Natural killer cell (primary cell): ENCODE measurements around the gene MEF2A. TPM values are rescaled to one million over a fixed set of nuclear protein-coding genes. Genes with fewer than 3 reads are reported as not detected.

ENCODE experiments used
- ATAC-seq, 3 donors: fragments of 150-1000 bp in 2 of 3; fragments of 200-7000 bp in 1 of 3; cut with Tn5 transposase; 1 replicate in 1 of 3; 2 replicates in 2 of 3; pipeline ENCODE4 v1.10.0; 2021; ENCODE audit warnings: mild to moderate bottlenecking in 2 of 3, moderate library complexity in 2 of 3
- DNase-seq, 2 donors: peaks; one replicate each; pipeline versions ENCODE4 v3.0.0 to v3.0.0-alpha.2; 2013 to 2021; ENCODE audit warnings: mixed read lengths in 1 of 2
- H3K27ac ChIP-seq: one replicate; pipeline ENCODE4 v1.5.1; 2013; ENCODE audit warnings: mild to moderate bottlenecking, low read length
- H3K27me3 ChIP-seq: one replicate; pipeline ENCODE4 v1.6.1; 2013; ENCODE audit warnings: low read length; ENCODE audit not compliant: control insufficient read depth, insufficient read depth
- H3K36me3 ChIP-seq: one replicate; pipeline ENCODE4 v1.6.1; 2013; ENCODE audit warnings: low read length; ENCODE audit not compliant: control insufficient read depth, insufficient read depth
- H3K4me1 ChIP-seq: one replicate; pipeline ENCODE4 v1.6.1; 2013; ENCODE audit warnings: low read length; ENCODE audit not compliant: control insufficient read depth, insufficient read depth
- H3K4me3 ChIP-seq: one replicate; pipeline ENCODE4 v1.5.1; 2013; ENCODE audit warnings: low read length
- H3K9me3 ChIP-seq: one replicate; pipeline ENCODE4 v1.6.1; 2013; ENCODE audit warnings: low read length; ENCODE audit not compliant: control insufficient read depth, insufficient read depth
- H3K27ac Mint-ChIP-seq, 2 donors: one replicate each; pipeline ENCODE4 v1.8.0; 2022; ENCODE audit warnings: mild to moderate bottlenecking in 2 of 2, mixed read lengths in 2 of 2, moderate library complexity in 1 of 2
- H3K27me3 Mint-ChIP-seq, 2 donors: one replicate each; pipeline ENCODE4 v1.8.0; 2022; ENCODE audit warnings: low read depth in 2 of 2, mixed read lengths in 2 of 2
- H3K36me3 Mint-ChIP-seq: one replicate; pipeline ENCODE4 v1.8.0; 2022; ENCODE audit warnings: mixed read lengths
- H3K4me1 Mint-ChIP-seq, 2 donors: one replicate each; pipeline ENCODE4 v1.8.0; 2022; ENCODE audit warnings: mixed read lengths in 2 of 2
- H3K4me3 Mint-ChIP-seq: one replicate; pipeline ENCODE4 v1.8.0; 2022; ENCODE audit warnings: mild to moderate bottlenecking, moderate library complexity, mixed read lengths
- H3K9me3 Mint-ChIP-seq, 2 donors: one replicate each; pipeline ENCODE4 v1.8.0; 2022; ENCODE audit warnings: mixed read lengths in 2 of 2
- WGBS: methylation state at CpG from one replicate; pipeline ENCODE4 v1.1.7; 2013; ENCODE audit warnings: missing lambda C conversion rate; ENCODE audit not compliant: insufficient coverage; 5-methylcytosine and 5-hydroxymethylcytosine counted together
- intact Hi-C: fragments of 100-400 bp; cut with micrococcal nuclease; formaldehyde crosslinking; loops from one replicate; pipeline ENCODE4 v1.14.2; 2022
- total RNA-seq, 4 donors: library from RNA; stranded (reverse); fragments of 120-200 nt in 1 of 4; gene quantifications; one replicate each; pipeline versions ENCODE4 v1.2.3 to v1.2.4, GENCODE V29; 2013 to 2022
- TF ChIP-seq, protein P1 (sequence below): fragments of 200-600 bp; IDR thresholded peaks from one replicate; pipeline ENCODE4 v1.8.0; 2022; ENCODE audit warnings: antibody characterized with exemption

Gene MEF2A
- total RNA-seq, 3 donors from 2014 or later (not counting 1 experiment from before 2014, with no cell fraction given) = 31.1 to 33.9 (median 33.6) TPM

DNA sequence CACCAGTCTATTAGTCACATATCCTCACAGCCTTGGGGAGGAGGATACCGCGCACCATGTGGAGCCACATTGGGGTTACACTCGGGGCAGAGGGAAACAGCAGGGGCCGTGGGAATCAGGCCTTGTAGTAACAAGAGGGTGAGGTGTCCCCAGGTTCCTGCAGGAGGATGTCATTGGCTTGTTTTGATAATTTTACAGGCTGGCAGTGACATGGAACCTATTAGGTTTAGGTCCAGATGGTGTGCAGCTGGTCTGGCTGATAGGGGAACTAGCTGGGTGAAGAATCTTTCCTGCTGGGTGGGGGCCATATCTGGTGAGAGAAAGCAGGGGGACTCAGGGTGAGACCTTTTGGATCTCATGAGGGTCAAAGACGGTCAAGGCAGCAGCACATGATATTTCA is 9.8 kb upstream of the MEF2A start:
- intact Hi-C loops = no loop called here

DNA sequence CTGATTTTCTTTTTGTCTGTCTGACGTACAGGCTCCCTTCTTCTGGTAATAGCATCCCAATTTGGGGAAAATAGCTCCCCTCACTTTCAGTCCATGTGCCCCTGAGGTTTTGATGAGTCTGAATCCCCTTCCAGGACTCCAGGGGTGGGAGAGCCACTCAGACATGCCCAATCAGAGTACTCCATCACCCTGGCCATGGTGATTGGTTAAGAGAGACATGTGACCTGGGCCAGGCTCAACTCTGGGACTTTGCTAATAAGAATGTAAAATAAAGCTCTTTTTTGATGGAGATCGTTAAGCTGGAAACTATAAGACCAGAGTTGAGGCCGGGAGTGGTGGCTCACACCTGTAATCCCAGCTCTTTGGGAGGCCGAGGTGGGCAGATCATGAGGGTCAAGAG is 9.2 kb upstream of the MEF2A start:
- Mint-ChIP-seq H3K36me3 (no peaks in the 10 kb centered on the region), H3K27me3 (peaks cover 6 to 8% of the 10 kb centered on the region in 2 donors), H3K27ac (no peak overlapping the region), H3K4me1 (no peaks in the 10 kb centered on the region), H3K9me3 (no peaks in the 10 kb centered on the region), H3K4me3 (no peak overlapping the region)
- H3K4me3 ChIP-seq = no peak overlapping the region
- no peaks in the 10 kb centered on the region for H3K27me3 ChIP-seq
- 92% methylated on average over 4 of the region's 4 CpGs for WGBS
- no peak for ATAC-seq
- H3K27ac ChIP-seq = no peak overlapping the region
- intact Hi-C loops = no loop called here
- TF ChIP-seq, protein P1, sequence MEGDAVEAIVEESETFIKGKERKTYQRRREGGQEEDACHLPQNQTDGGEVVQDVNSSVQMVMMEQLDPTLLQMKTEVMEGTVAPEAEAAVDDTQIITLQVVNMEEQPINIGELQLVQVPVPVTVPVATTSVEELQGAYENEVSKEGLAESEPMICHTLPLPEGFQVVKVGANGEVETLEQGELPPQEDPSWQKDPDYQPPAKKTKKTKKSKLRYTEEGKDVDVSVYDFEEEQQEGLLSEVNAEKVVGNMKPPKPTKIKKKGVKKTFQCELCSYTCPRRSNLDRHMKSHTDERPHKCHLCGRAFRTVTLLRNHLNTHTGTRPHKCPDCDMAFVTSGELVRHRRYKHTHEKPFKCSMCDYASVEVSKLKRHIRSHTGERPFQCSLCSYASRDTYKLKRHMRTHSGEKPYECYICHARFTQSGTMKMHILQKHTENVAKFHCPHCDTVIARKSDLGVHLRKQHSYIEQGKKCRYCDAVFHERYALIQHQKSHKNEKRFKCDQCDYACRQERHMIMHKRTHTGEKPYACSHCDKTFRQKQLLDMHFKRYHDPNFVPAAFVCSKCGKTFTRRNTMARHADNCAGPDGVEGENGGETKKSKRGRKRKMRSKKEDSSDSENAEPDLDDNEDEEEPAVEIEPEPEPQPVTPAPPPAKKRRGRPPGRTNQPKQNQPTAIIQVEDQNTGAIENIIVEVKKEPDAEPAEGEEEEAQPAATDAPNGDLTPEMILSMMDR = no peak
- no peaks in the 10 kb centered on the region for H3K36me3 ChIP-seq
- DNase-seq = no peak
- no peaks in the 10 kb centered on the region for H3K9me3 ChIP-seq
- peaks cover 5% of the 10 kb centered on the region for H3K4me1 ChIP-seq

More for the DNA sequence above, 9.8 kb upstream of the MEF2A start:
- Mint-ChIP-seq H3K4me3 (no peak overlapping the region), H3K36me3 (no peaks in the 10 kb centered on the region), H3K9me3 (no peaks in the 10 kb centered on the region), H3K27ac (no peak overlapping the region), H3K27me3 (peaks cover 4 to 6% of the 10 kb centered on the region in 2 donors), H3K4me1 (no peaks in the 10 kb centered on the region)
- TF ChIP-seq, protein P1 = no peak
- WGBS = 58% methylated on average over 5 of the region's 5 CpGs
- peak overlapping the region; percentile 48 for H3K27ac ChIP-seq
- no peaks in the 10 kb centered on the region for H3K27me3 ChIP-seq
- no peaks in the 10 kb centered on the region for H3K9me3 ChIP-seq
- no peaks in the 10 kb centered on the region for H3K36me3 ChIP-seq
- H3K4me3 ChIP-seq = no peak overlapping the region
- no peak for DNase-seq
- no peak for ATAC-seq
- H3K4me1 ChIP-seq = peaks cover 5% of the 10 kb centered on the region

DNA sequence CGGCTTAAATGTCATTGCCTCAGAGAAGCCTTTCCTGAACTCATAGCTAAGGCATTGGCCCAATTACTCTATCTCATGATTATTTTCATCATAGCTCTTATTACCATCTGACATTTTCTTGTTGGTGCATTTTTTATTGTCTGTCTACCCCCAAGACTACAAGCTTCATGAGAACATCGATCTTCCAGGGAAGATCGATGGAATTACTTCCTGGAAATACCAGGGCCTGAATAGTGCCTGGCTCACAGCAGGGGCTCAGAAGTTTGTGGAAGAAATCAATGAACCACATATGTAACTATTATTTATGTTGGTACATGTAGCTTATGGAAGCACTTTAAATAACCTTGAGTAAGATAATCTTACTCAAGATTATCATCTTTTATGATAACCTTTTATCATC is 7.7 kb upstream of the MEF2A start:
- H3K36me3 Mint-ChIP-seq = no peaks in the 10 kb centered on the region
- no peaks in the 10 kb centered on the region for H3K9me3 Mint-ChIP-seq
- ATAC-seq (no peak), DNase-seq (no peak)
- H3K4me1 Mint-ChIP-seq = no peaks in the 10 kb centered on the region
- intact Hi-C loops = no loop called here
- H3K4me3 Mint-ChIP-seq = no peak overlapping the region
- Histone ChIP-seq H3K4me1 (peaks cover 5% of the 10 kb centered on the region), H3K4me3 (no peak overlapping the region), H3K36me3 (no peaks in the 10 kb centered on the region), H3K9me3 (no peaks in the 10 kb centered on the region), H3K27me3 (no peaks in the 10 kb centered on the region), H3K27ac (no peak overlapping the region)
- H3K27me3 Mint-ChIP-seq = peaks cover 6 to 11% of the 10 kb centered on the region in 2 donors
- H3K27ac Mint-ChIP-seq = no peak overlapping the region
- WGBS = 94% methylated on average over 3 of the region's 3 CpGs
- TF ChIP-seq, protein P1 = no peak

DNA sequence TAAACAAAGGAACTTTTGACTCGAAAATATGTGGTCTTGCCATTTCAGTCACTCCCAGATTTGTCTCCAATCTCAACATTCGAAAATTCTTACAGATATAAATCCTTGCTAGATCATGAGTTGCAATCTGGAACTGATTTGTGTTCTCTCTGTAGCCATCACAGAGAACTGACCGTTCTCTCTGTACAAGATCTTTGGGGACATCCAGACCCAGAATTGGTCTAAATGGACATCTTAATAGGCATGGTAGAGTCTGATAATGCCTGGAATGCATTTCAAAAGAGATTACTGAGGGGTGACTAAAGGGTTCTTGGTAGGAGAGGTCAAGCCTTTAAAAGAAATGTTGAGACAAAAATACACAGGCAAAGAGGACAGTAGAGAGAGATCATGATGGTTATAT is 7.2 kb upstream of the MEF2A start:
- Mint-ChIP-seq H3K27ac (no peak overlapping the region), H3K36me3 (no peaks in the 10 kb centered on the region), H3K4me3 (no peak overlapping the region), H3K27me3 (peaks cover 4 to 9% of the 10 kb centered on the region in 2 donors), H3K9me3 (no peaks in the 10 kb centered on the region), H3K4me1 (no peaks in the 10 kb centered on the region)
- H3K4me1 ChIP-seq = peaks cover 5% of the 10 kb centered on the region
- no peaks in the 10 kb centered on the region for H3K9me3 ChIP-seq
- H3K27me3 ChIP-seq = no peaks in the 10 kb centered on the region
- ATAC-seq (no peak), DNase-seq (no peak)
- H3K4me3 ChIP-seq = no peak overlapping the region
- WGBS = 84% methylated on average over 3 of the region's 3 CpGs
- H3K36me3 ChIP-seq = no peaks in the 10 kb centered on the region
- TF ChIP-seq, protein P1 = no peak
- intact Hi-C loops = no loop called here
- no peak overlapping the region for H3K27ac ChIP-seq
